ENCODE results near the gene MARCO.
"Not testable (repeated sequence)": the region's sequence is repeated elsewhere in the genome, so short reads cannot be mapped to it uniquely, and the experiment has no call there.

The MARCO gene

DNA sequence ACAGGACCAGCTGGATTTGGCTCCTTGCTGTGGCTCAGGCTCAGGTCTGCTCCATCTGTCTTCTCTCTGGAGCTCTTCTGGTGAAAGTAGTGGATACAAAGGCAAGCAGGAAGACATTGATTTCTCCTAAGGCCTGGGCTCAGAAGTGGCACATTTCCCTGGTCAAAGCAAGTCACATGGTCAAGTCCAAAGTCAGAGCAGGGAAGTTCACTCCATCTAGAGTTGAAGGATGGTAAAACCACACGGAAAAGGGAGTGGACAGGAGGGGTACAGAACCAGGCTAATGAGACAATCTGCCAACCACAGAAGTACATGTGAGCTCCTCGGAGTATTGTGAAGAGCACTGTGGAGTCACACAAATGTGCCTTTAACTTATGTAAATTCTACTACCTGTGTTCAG is 66.1 kb downstream of the MARCO start:
- no peak for DNase-seq

DNA sequence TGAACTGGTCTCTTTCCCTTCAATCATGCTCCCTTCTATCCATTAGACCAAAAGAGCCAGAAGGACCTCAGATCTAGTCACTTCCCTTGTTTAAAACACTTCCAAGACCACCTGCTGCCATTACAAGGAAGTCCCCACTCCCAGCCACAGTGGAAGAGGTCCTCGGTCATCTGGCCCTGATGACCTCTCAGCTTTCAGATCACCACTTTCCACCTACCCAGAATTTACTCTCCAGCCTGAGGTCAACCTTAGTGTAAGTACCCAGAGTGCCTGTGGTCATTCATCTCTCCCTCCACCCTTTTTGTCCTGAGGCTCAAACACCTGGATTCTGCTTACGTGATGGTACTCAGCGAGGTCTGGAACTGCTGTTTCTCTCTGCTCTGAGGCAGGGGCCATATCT is 67.1 kb downstream of the MARCO start:
- DNase-seq = no peak

DNA sequence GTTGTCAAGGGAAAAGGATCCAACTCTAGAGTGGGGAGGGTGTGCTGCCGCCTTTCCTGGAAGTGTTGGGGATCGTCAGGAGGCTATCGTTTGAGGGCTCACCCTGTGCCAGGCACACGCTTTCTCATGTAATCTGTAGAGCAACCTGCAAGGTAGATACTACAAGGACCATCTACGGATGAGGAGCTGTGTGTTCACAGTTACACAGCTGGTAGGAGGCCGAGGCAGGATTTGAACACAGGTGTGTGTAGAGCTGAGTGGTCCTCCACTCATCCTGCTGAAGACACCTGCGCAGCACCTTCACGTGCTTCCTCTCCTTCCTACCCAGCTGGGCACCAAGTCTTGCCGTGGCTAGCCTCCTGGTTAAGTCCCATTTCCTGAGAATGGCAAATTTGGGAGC is 68.3 kb downstream of the MARCO start:
- DNase-seq = no peak

DNA sequence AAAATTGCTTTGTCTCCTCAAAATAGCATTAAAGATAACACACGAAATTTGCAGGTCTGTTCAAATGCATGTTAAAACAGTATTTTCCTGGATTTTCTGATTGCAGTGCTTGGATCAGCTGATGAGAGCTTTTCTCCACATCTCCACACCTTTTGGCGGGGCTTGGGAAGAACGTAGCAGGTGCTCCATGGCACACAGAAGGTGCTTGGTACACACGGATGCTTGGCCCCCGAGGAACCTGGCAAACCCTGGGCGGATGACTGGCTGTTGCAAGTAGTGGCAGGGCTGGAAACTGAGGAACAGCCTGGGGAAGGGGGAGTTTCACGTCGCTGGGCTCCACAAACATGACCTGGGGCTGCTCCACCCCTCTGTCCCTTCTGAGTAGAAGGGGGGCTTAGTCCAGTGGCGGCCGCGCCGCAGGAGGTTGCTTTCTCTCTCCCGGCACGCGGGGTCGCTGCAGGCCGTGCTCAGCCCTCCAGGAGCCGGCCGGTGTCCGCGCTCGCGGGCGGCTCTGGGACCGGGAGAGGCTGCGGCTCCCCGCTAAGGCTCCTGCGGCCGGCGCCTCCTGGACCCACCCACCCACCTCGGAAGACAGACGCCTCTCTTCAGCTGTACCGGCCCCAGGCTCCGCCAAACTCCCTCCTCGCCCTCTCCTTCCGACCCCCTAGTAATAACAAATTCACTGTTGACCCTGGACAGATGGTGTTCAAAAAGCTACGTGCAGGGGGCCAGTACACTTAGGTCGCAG is 69.3 kb downstream of the MARCO start:
- DNase-seq = peak; percentile 54

DNA sequence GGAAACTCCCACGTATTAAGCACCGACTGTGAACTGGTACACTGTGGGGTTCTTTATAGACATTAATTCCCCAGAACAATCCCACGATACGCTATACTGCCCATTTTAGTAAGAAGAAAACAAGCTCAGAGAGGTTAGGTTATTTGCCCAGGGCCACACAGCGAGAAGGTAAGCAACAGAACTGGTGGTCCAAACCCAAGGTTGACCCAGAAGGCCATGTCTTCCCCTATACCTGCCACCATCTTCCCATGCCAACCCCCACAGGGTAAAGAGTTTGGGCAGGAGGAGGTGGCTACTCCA is 69.9 kb downstream of the MARCO start:
- no peak for DNase-seq

DNA sequence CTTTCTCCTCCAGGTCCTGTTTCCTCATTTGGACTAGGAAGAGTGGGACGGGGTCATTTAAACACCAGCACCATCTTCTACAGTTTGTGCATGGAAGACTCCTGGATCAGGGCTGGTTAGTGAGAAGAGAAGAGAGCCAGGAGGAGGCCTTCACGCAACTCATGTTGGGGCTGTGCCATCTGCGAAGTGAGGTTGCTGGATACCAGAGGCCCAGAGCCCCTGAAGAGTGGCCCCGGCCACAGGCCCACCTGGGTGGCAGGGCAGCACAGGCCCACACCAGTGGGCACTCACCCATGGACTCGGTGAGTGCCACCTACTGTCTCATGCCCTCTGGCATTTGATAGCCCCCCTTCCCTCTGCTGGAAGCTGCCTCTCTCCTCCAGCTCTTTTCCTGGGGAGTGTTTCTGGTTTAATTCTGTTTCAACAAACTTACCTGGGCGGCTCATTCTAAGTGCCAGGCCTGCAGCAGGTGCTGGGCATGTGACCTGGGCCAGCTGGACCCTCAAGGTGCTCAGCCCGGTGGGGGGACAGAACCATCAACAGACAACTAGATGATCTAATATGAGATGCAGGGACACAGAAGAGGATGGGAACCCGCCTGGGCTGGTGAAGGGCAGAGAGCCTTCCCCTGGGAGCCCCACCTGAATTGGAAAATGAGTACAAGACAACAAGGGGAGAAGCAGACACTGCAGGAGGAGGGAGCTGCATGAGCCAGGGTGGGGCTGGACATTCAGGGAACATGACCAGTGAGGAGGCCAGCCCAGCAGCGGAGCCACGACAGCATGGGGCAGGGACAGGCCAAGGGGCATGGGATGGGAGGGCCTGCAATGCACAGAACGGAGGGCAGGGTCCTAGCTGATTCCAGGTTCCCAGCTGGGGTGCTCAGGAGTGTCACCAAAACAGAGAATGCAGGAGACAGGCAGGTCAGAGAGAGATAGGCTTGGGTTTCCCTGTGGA is 70.6 kb downstream of the MARCO start:
- DNase-seq = no peak

DNA sequence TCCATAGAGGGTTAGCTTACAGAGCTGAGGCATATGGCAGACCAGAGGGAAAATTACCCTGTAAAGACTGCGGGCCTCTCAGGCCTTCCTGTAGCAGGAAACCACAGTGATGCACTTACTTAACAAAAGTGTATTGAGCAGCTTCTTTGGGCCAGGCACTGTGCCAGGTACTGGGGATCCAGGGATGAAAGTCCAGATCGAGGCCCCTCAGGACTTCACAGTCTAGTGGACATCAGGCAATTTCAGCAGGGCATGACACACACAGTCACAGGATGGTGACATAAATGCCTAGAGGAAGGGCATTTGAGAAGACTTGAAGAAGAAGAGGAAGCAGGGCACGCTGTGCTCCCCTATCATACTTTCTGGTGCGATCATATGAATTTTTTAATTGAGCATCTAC is 71.7 kb downstream of the MARCO start:
- DNase-seq = no peak

DNA sequence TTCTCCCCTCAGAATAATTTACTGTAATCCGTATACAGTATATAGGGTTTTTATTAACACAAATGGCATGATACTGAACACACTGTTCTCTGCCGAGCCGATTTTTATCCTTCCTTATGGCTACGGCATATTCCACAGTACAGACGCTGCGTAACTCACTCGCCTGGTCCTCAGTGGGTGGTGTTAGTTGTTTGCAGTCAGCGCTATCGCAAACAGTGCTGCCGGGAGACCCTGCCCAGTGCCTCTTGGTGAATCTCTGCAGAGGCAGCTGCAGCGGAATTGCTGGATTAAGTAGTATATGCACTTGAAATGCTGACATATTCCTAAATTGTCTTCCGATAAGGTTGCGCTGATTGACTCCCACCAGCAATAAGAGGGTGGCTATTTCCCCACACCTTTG is 73.9 kb downstream of the MARCO start:
- peak; percentile 4 for DNase-seq

DNA sequence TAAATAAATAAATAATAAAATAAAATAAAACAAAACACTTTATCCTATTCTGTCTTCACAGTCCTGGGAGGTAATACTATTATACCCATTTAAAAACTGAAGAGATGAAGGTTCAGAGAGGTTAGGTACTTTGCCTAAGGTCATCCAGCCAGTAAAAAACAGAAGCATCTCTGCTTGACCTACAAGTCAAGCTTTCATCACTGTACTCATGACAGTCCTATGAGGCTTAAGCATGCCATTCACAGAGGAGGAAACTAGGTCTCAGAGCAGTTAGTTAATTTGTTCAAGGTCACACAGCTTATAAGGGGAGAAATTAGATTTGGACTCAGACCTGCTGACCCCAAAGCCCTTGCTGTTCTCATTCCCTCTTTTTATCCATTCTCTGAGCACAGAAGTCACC is 77.5 kb downstream of the MARCO start:
- no peak for DNase-seq

DNA sequence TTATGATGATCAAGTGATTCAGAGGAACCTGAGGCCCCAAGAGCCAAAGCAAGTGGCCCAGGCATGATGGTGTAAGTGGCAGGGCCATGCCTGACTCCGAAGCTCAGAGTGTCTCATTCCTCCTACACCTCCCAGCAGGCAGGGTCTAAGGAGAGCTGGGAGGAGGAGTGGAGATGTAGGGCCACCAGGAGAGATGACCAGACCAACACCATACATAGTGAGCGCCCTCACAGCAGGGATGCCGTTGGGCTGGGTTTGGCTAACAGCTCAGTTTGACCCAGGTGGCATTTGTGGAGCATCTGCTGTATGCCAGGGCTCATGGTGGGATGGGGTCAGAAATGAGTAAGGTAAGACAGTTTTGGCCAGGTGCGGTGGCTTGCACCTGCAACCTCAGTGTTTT is 80.7 kb downstream of the MARCO start:
- no peak for DNase-seq

DNA sequence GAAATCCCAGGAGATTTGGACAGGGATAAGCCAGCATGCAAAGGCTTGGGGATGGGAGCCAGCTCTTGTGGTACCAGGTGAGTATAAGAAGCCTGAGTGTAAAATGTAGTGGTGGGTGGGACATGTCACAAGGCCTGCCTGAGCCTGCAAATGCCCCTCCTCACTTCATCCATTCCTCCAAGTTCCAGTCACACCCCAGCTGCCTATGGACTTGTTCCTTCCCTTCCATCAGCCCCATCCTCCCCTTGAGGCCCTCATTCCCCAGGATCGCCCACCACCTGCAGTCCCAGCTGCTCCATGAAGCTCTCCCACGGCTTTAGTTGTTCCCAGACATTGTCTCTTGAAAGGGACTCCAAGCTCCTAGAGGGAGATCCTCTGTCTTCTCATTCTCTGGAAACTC is 81.5 kb downstream of the MARCO start:
- no peak for DNase-seq

DNA sequence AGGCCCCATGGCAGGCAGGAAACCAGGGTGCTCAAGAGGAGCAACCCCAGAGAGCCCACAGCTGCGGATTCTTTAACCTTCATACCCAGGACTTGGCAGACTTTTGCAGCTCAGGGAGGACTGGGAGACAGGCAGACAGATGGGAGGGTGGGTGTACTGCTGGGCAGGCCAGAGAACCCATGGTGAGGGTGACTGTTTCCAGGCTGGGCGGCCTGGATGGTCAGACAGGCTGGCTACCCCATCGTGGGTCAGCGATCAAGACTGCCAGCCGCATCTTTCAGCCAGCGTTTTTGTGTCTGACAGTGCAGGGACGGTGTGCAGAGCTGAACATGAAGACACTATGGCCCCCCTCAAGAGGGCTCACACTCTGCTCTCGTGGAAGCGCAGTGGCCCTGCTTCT is 82.2 kb downstream of the MARCO start:
- no peak for DNase-seq

DNA sequence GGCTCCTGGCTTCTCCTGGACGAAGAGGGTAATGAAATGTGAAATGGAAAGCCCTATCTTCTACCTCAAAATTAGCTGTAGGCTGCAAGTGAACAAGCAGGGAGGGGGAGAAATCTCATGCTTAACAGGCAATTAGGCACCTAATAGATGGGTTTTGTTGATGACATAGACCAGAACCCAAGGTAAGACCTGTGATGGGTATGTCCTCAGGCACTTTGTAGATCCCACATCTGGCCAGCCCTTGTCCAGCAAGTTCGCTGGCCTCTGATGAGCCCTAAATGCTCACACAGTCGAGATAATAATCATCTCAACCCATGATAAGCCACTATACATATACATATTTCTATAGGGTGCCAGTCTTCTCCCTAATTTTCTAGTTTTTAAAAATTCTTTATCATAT is 82.6 kb downstream of the MARCO start:
- no peak for DNase-seq

DNA sequence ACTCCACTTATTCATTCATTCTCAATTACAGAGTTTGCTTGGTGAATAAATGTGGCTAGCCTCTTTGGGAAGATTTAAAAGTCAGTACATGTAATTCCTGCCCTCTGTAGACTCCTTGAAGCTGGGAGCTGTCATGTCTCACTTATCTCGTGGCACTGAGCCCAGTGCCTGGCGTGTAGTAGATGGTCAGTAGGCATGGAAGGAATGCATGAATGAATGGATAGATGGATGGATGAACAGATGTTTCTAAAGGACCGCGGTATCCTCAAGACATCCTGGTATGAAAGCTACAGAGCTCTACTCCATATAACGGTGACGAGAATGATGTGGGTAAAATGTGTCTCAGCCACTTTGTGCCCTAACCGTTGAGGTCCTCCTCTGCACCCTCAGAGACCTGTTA is 83.0 kb downstream of the MARCO start:
- DNase-seq = no peak

DNA sequence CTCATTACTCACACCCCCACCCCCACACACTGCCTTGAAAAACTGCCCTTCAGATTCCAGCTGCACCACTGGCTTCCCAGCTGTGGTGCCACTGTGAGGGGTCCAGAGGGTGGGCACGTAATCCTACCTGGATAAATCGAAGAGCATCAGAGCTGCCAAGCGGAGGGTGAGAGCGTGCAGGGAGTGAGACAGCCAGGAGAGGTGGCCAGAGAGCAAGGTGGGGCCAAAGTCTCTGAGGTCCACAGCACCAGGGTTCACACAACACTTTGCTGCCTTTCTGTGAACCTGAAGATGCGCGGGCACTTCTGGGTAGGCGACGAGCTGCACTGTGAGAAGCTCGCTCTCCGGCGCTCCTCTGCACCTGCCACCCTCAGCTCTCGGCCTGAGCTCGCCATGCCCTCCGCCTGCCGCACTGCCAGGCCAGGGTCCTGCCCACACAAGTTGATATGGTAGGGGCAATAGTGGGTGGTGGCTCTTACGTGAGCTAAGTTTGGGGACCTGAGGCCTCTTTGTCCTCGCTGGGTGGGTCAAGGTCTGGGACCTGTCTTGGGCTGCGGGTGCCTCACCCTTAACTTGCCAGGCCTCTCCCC is 83.9 kb downstream of the MARCO start:
- no peak for DNase-seq

DNA sequence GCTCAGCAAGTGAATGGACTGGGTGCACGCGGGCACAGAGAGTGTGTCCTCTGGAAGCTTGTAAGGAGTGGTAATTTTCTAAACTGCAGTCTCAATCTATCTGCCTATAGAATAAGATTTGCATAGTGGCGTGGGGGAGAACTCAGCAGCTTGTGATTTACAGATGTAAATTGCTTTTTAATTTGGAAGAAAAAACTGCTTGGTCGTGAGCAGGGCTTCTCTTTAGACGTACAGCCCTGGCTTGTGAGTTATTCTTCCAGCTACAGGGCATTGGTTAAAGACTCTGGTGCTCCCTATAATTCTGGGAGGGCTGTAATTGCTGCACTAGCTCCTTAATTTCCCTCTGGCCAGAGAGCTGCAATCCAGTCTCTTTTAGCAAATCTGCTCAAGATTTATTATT is 84.9 kb downstream of the MARCO start:
- no peak for DNase-seq

DNA sequence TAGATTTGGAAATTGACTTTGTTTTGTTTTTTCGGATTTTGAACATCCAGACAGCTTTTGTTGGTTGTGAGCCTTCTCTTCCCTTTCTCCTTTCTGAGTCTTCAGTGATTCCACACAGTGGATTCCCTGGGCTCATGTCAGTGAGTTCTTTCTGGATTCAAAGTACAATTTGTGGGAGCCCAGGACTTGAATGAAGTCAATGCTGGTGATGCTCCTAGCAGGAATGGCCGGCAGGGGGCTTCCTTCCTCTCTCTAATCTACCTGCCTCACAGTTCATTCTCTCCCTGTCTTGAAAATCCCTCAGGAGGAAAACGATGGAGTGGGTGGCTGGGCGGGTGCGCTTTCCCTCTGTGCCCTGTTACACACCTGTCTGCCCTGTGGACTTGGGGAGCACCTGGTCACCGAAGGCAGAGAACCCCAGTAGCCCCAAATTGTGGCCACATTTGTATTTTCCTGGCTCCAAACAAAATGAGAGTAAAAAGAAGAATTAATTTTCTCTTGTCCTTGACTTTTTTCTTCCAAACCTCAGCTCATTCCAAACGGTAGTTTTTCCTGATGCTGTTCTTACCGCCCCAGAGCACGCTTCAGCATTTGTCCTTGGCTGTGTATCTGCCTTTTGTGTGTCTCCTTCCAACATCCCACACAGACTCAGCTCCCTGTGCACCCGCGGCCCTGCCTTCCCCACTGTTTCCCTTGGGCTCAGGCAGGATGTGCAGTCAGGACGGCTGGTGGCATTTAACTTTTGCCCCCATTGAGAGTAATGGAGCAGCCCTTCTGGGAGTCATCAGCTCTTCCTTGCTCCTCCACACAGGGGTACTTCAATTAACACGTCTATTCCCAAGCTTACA is 86.6 kb downstream of the MARCO start:
- DNase-seq = peak; percentile 37

DNA sequence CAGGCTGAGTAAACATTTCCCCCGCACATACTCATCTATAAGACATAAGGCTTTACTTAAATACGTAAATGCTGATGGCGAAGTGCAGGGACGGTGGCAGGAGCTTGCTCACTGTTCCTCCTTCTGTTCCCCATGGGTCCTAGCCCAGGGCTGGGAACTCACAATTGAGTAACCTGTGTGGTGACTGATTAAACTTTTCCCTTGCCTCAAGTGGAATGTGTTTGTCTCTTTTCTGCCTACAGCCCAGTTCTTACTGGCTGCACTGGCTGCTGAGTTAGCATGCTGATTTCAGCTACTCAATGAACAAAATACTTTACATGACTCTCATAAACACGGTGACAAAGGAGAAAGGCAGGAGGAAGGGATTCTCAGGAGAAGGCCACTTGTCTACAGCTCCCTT is 87.3 kb downstream of the MARCO start:
- no peak for DNase-seq

DNA sequence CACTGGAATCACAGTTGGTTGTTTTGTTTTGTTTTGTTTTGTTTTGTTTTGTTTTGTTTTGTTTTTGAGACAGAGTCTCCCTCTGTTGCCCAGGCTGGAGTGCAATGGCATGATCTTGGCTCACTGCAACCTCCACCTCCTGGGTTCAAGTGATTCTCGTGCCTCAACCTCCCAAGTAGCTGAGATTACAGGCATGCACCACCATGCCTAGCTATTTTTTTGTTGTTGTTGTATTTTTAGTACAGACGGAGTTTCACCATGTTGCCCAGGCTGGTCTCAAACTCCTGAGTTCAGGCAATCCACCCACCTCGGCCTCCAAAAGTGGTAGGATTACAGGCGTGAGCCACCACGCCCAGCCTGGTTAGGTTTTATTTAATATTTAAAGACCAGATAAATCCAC is 95.9 kb downstream of the MARCO start:
- not testable (repeated sequence) for DNase-seq

DNA sequence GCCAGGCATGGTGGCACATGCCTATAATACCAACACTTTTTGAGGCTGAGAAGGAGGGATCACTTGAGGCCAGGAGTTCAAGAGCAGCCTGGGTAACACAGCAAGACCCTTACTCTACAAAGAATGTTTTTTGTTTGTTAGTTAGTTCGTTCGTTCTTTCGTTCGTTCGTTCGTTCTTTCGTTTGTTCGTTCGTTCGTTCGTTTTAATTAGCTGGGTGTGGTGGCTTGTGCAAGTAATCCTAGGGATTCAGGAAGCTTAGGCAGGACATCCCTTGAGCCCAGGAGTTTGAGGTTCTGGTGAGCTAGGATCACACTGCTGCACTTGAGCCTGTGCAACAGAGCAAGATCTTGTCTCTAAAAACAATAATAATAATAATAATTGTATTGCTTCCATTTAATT is 98.7 kb downstream of the MARCO start:
- no peak for DNase-seq

Measured in NCI-H510A treated with DMSO at 0.1 percent for 48 hours (cell line).